Glomerular visceral epithelial cell (primary cell): ENCODE data around the gene GPR89B.
"Not testable (repeated sequence)": the region's sequence is repeated elsewhere in the genome, so short reads cannot be mapped to it uniquely, and the experiment has no call there.

Experiments used
- DNase-seq: peaks from one replicate; pipeline ENCODE4 v3.0.0-alpha.2; 2016; ENCODE audit errors: extremely low spot score

GPR89B gene

GRCh38 chr1:147940456-147940855 is 12.2 kb downstream of the GPR89B start:
- DNase-seq = not testable (repeated sequence)

- DNase-seq = not testable (repeated sequence)
These were observed 14.3 kb downstream of the GPR89B start for GRCh38 chr1:147942563-147942962.

GRCh38 chr1:147949517-147949916 is 21.3 kb downstream of the GPR89B start:
- DNase-seq = not testable (repeated sequence)

- DNase-seq = not testable (repeated sequence)
These were observed 30.7 kb downstream of the GPR89B start for GRCh38 chr1:147958906-147959305.

- not testable (repeated sequence) for DNase-seq
These were observed 31.5 kb downstream of the GPR89B start for GRCh38 chr1:147959680-147960079.

GRCh38 chr1:147964575-147964974 is 36.4 kb downstream of the GPR89B start:
- not testable (repeated sequence) for DNase-seq

- not testable (repeated sequence) for DNase-seq
These were observed 38.4 kb downstream of the GPR89B start for GRCh38 chr1:147966657-147967056.

- DNase-seq = not testable (repeated sequence)
These were observed 50.9 kb downstream of the GPR89B start for GRCh38 chr1:147978896-147979651.

- DNase-seq = not testable (repeated sequence)
These were observed 57.2 kb downstream of the GPR89B start for GRCh38 chr1:147985374-147985773.

- not testable (repeated sequence) for DNase-seq
These were observed 59.7 kb downstream of the GPR89B start for GRCh38 chr1:147987893-147988292.

- not testable (repeated sequence) for DNase-seq
These were observed 64.7 kb downstream of the GPR89B start for GRCh38 chr1:147992916-147993315.

GRCh38 chr1:147993400-147993799 is 65.2 kb downstream of the GPR89B start:
- DNase-seq = not testable (repeated sequence)

GRCh38 chr1:147993825-147994615 is 65.8 kb downstream of the GPR89B start:
- not testable (repeated sequence) for DNase-seq

- DNase-seq = not testable (repeated sequence)
These were observed 67.9 kb downstream of the GPR89B start for GRCh38 chr1:147996088-147996487.

- DNase-seq = not testable (repeated sequence)
These were observed 79.5 kb downstream of the GPR89B start for GRCh38 chr1:148007724-148008123.

GRCh38 chr1:148010527-148010926 is 82.3 kb downstream of the GPR89B start:
- no peak for DNase-seq

- not testable (repeated sequence) for DNase-seq
These were observed 85.2 kb downstream of the GPR89B start for GRCh38 chr1:148013177-148014144.

GRCh38 chr1:148014289-148015200 is 86.3 kb downstream of the GPR89B start:
- not testable (repeated sequence) for DNase-seq

GRCh38 chr1:148024918-148025317 is 96.7 kb downstream of the GPR89B start:
- DNase-seq = not testable (repeated sequence)

GRCh38 chr1:148027004-148027403 is 98.8 kb downstream of the GPR89B start:
- DNase-seq = not testable (repeated sequence)
